Heart left ventricle (tissue), 16 donors: ENCODE data around the gene RINT1. TPM values are rescaled to one million over a fixed set of nuclear protein-coding genes. Genes with fewer than 3 reads are reported as not detected.

ENCODE experiments used
- ATAC-seq, 4 donors: fragments of 200-7000 bp; cut with Tn5 transposase; one replicate each; pipeline ENCODE4 v1.9.1; 2020 to 2022; ENCODE audit warnings: moderate library complexity in 4 of 4, mild to moderate bottlenecking in 3 of 4, moderate number of reproducible peaks in 1 of 4
- DNase-seq, 5 donors: peaks; one replicate each; pipeline ENCODE4 v3.0.0-alpha.2; 2020
- H3K27ac ChIP-seq, 12 donors: fragments of 200-600 bp; sonication (generic) in 4 of 12; one replicate each; pipeline versions ENCODE4 v1.5.0 to v1.8.0; 2016 to 2022; ENCODE audit warnings: mild to moderate bottlenecking in 2 of 12
- H3K27me3 ChIP-seq, 9 donors: fragments of 200-600 bp; sonication (generic) in 2 of 9; one replicate each; pipeline versions ENCODE4 v1.5.1 to v1.8.0; 2016 to 2022; ENCODE audit warnings: mild to moderate bottlenecking in 3 of 9
- H3K36me3 ChIP-seq, 9 donors: fragments of 200-600 bp; sonication (generic) in 2 of 9; one replicate each; pipeline versions ENCODE4 v1.5.0 to v1.8.0; 2018 to 2022; ENCODE audit warnings: mild to moderate bottlenecking in 2 of 9
- H3K4me1 ChIP-seq, 12 donors: fragments of 200-600 bp; sonication (generic) in 4 of 12; one replicate each; pipeline versions ENCODE4 v1.5.0 to v1.8.0; 2016 to 2022; ENCODE audit warnings: mild to moderate bottlenecking in 3 of 12
- H3K4me3 ChIP-seq, 12 donors: fragments of 200-600 bp; sonication (generic) in 4 of 12; one replicate each; pipeline versions ENCODE4 v1.5.0 to v1.8.0; 2017 to 2022; ENCODE audit warnings: mild to moderate bottlenecking in 9 of 12, moderate library complexity in 4 of 12
- H3K9me3 ChIP-seq, 12 donors: fragments of 200-600 bp; sonication (generic) in 4 of 12; one replicate each; pipeline versions ENCODE4 v1.5.0 to v1.8.0; 2016 to 2022; ENCODE audit warnings: mild to moderate bottlenecking in 1 of 12
- CTCF ChIP-seq, 12 donors: fragments of 200-600 bp; sonication (generic) in 4 of 12; IDR thresholded peaks; one replicate each; pipeline versions ENCODE4 v1.5.0 to v1.8.0; 2018 to 2022; ENCODE audit warnings: antibody characterized with exemption in 12 of 12, mild to moderate bottlenecking in 5 of 12
- POLR2A ChIP-seq, 2 donors: fragments of 450-650 bp; IDR thresholded peaks; one replicate each; pipeline ENCODE4 v1.6.1; 2017; ENCODE audit warnings: antibody characterized with exemption in 2 of 2, mild to moderate bottlenecking in 2 of 2, moderate library complexity in 2 of 2
- WGBS, 4 donors: extraction: QIAGEN DNeasy Blood & Tissue Kit in 2 of 4; methylation state at CpG; one replicate each; pipeline versions ENCODE4 v1.1.5 to v1.1.7; 2013 to 2018; 5-methylcytosine and 5-hydroxymethylcytosine counted together
- intact Hi-C, 10 donors: fragments of 100-400 bp; cut with DNase I; formaldehyde crosslinking; loops; one replicate each; pipeline versions ENCODE4 v1.11.1 to v1.14.2; 2022
- polyA plus RNA-seq, 2 donors: library from polyadenylated mRNA; stranded (reverse); fragments of 200-250 nt; gene quantifications; one replicate each; pipeline ENCODE4 v1.2.3, GENCODE V29; 2013
- total RNA-seq, 9 donors: library from RNA; depleted of rRNA in 2 of 9; stranded (reverse); fragments of >200 nt in 2 of 9; fragmentation: NEBNext Ultra II Directional in 3 of 9; extraction: Animal tissue kit (Norgen Biotek cat#: 25700) in 3 of 9; gene quantifications; one replicate each; pipeline versions ENCODE4 v1.1.0 to v1.2.4, GENCODE V29; 2016 to 2023
- donor health status: ischemic (EF 13 %, LVEDD 7.1; RV severe dilation, severe dysfunction).
- donor health status: healthy with polysubstance abuse.
- donor health status: DM: no; HTN: yes; CAD: no.
- donor health status: DM: no; HTN: no; CAD: no.
- donor health status: ischemic (EF 25% LVEDD 6.9; RV normal size, moderate dysfunction).
- donor health status: ischemic (EF 25% LVEDD 5.7; RV mildly dilated, moderate dysfunction).
- donor health status: healthy.
- donor health status: DM: yes; HTN: yes; CAD: no.
- donor health status: ischemic (EF 35%, LVEDD 5.7; RV mildly dilated, moderate dysfunction).
- donor health status: nonischemic (EF 11% LVEDD 7.7; RV severe dilation, severe dysfunction).
- donor health status: DM: yes; HTN: yes; CAD: no.
- donor health status: PGD.
- donor health status: ischemic (EF 29% LVEDD 5.4; RV normal size, mild dysfunction).
- donor health status: nonischemic (EF 23%, LVEDD 6.1; RV moderate dilation, normal function).

RINT1 gene
- total and polyA plus RNA-seq, 11 donors = 9.2 to 16.0 (median 13.3) TPM

GRCh38 chr7:105612806-105613205, 80.8 kb downstream of the RINT1 start:
- peaks cover 0 to 53% (median 23%) of the 10 kb centered on the region in 9 donors for H3K36me3 ChIP-seq
- TF ChIP-seq CTCF (IDR thresholded peaks at IDR 0.05) (no peak), POLR2A (IDR thresholded peaks at IDR 0.05) (no peak)
- ATAC-seq = no peak

GRCh38 chr7:105613611-105614330, 81.8 kb downstream of the RINT1 start:
- TF ChIP-seq CTCF (IDR thresholded peaks at IDR 0.05) = no peak
- no peak for TF ChIP-seq POLR2A (IDR thresholded peaks at IDR 0.05)
- Histone ChIP-seq H3K27ac (no peak overlapping the region), H3K9me3 (no peaks in the 10 kb centered on the region), H3K36me3 (peaks cover 0 to 63% (median 28%) of the 10 kb centered on the region in 9 donors), H3K4me3 (no peak overlapping the region), H3K4me1 (peaks cover 0 to 5% (median 0%) of the 10 kb centered on the region in 12 donors), H3K27me3 (no peaks in the 10 kb centered on the region)
- WGBS, 4 donors = 93 to 96% (median 95%) methylated on average over 24 to 32 of the region's 32 CpGs
- ATAC-seq (no peak), DNase-seq (no peak)
- intact Hi-C loops = no loop called here

More at GRCh38 chr7:105612806-105613205, 80.8 kb downstream of the RINT1 start:
- WGBS, 4 donors = 88 to 95% (median 94%) methylated on average over 4 to 9 of the region's 9 CpGs
- Histone ChIP-seq H3K9me3 (no peaks in the 10 kb centered on the region), H3K27ac (no peak overlapping the region), H3K4me3 (no peak overlapping the region), H3K27me3 (no peaks in the 10 kb centered on the region), H3K4me1 (peaks cover 0 to 5% (median 0%) of the 10 kb centered on the region in 12 donors)
- intact Hi-C loops = no loop called here
- no peak for DNase-seq

DNA sequence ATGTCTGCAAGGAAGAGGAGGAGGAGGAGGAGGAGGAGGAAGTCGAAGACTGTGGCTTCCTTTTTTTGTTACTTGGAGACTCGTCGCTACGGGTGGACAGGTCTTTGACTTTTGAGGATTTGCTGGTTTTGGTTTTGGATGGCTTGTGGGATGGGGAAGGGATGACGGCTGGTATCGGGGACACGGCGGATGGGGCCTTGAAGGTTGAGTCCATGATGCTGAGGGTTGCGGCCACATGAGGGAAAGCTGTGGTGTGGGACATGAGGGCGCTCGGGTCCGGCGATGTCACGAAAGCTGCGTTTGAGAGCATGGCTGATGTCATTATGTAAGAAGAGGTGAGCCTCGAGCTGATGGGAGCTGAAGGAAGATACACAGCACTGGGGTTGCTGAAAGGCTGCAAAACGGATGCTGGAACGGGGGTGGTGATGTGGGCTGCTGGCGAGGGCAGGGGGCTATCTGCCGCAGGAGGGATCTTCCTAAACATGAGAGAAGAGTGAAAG, 82.4 kb downstream of the RINT1 start:
- 89 to 95% (median 91%) methylated on average over 20 of the region's 20 CpGs for WGBS, 4 donors
- Histone ChIP-seq H3K4me3 (no peak overlapping the region), H3K36me3 (peaks cover 0 to 64% (median 29%) of the 10 kb centered on the region in 9 donors), H3K9me3 (no peaks in the 10 kb centered on the region), H3K27ac (no peak overlapping the region), H3K27me3 (no peaks in the 10 kb centered on the region), H3K4me1 (peaks cover 0 to 5% (median 0%) of the 10 kb centered on the region in 12 donors)
- intact Hi-C loops = no loop called here
- no peak for TF ChIP-seq POLR2A (IDR thresholded peaks at IDR 0.05)
- TF ChIP-seq CTCF (IDR thresholded peaks at IDR 0.05) = no peak
- no peak for DNase-seq
- ATAC-seq = no peak

Other genes starting within 250 kb of the RINT1 start
- 10 to 100 TPM; 26.7 to 42.4 (median 39.1) TPM for gene SRPK2, start 143.3 kb upstream of the RINT1 start, total RNA-seq
- gene SRPK2, start 143.3 kb upstream of the RINT1 start, polyA plus RNA-seq = 10 to 100 TPM in 1 of 2 donors, 1 to 10 TPM in 1; 8.6 to 24.6 TPM
- gene PUS7, start 9.9 kb upstream of the RINT1 start, total RNA-seq = 1 to 10 TPM; 2.8 to 7.9 (median 5.5) TPM
- 1 to 10 TPM; 1.9 to 5.6 TPM for gene PUS7, start 9.9 kb upstream of the RINT1 start, polyA plus RNA-seq
- not detected for gene EFCAB10, start 49.3 kb downstream of the RINT1 start, total RNA-seq
- gene EFCAB10, start 49.3 kb downstream of the RINT1 start, polyA plus RNA-seq = not detected